Parietal lobe (tissue), 1 donor: ENCODE data around the gene WNT7B. TPM values are rescaled to one million over a fixed set of nuclear protein-coding genes. Genes with fewer than 3 reads are reported as not detected.

Source experiments
- total RNA-seq: library from RNA; depleted of rRNA; stranded (reverse); fragments of >200 nt; gene quantifications from one replicate; pipeline ENCODE4 v1.2.3, GENCODE V29; 2014

The WNT7B gene
- total RNA-seq, result 9.1 TPM

DNA sequence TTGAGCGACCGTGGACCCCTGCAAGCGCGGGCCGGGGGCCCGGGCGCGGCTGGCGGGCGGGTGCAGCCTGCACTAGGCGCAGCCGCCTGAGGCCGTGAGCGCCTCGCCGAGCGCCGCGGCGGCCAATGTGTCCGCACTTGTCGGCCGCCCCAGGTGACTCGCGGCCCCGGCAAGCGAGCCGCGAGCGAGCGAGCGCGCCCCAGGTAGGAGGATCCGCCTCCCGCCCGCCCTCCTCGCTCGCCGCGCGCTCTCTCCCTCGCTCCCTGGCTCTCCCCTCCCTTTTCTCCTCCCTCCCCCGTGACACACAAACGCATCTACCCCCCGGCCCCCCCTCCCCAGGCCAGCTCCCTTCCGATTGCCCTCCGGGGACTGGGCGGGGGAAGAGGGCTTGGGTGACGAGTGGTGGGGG, at the start of gene WNT7B:
Gene WNT7B, minus strand, starts transcription at position 160 of the 409 bp plus-strand sequence. CDS start 408 bp downstream, outside the sequence.

Other genes starting within 250 kb of the WNT7B start
- gene PPARA, start 173.4 kb upstream of the WNT7B start, total RNA-seq, result 9.1 TPM